ENCODE data around the gene SIGLEC11.

DNA sequence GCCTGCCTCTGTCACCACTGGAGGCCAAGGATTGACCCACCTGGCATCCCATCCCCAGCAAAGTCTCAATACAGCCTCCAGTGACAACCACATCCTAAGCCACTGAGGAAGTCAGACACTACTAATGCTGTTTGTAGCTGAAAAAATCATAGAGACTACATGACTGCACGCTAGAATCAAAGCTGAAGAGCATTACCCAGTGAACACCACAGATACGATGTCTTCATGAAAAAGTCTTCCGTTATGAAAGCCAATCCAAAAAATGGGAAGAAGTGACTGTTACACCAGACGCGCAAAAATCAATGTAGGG is 20.5 kb downstream of the SIGLEC11 start:
- TF ChIP-seq POLR2A (IDR thresholded peaks at IDR 0.05) (no peak), POLR2AphosphoS5 (IDR thresholded peaks at IDR 0.05) (no peak), EP300 (IDR thresholded peaks at IDR 0.05) (no peak)
- TF ChIP-seq, protein P1, sequence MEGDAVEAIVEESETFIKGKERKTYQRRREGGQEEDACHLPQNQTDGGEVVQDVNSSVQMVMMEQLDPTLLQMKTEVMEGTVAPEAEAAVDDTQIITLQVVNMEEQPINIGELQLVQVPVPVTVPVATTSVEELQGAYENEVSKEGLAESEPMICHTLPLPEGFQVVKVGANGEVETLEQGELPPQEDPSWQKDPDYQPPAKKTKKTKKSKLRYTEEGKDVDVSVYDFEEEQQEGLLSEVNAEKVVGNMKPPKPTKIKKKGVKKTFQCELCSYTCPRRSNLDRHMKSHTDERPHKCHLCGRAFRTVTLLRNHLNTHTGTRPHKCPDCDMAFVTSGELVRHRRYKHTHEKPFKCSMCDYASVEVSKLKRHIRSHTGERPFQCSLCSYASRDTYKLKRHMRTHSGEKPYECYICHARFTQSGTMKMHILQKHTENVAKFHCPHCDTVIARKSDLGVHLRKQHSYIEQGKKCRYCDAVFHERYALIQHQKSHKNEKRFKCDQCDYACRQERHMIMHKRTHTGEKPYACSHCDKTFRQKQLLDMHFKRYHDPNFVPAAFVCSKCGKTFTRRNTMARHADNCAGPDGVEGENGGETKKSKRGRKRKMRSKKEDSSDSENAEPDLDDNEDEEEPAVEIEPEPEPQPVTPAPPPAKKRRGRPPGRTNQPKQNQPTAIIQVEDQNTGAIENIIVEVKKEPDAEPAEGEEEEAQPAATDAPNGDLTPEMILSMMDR (IDR thresholded peaks at IDR 0.05), result no peak
